ENCODE results near the gene AFAP1.

The AFAP1 gene

GRCh38 chr4:7867701-7868435 is 71.8 kb downstream of the AFAP1 start:
- peak; percentile 54 for DNase-seq (ENCODE audit: low read depth, low spot score)

GRCh38 chr4:7867191-7867590 is 72.5 kb downstream of the AFAP1 start:
- DNase-seq (ENCODE audit: low read depth, low spot score) = no peak

GRCh38 chr4:7865533-7865932 is 74.1 kb downstream of the AFAP1 start:
- no peak for DNase-seq (ENCODE audit: low read depth, low spot score)

- no peak for DNase-seq (ENCODE audit: low read depth, low spot score)
Observed at GRCh38 chr4:7864685-7865084, 75.0 kb downstream of the AFAP1 start.

GRCh38 chr4:7863911-7864681 is 75.6 kb downstream of the AFAP1 start:
- DNase-seq (ENCODE audit: low read depth, low spot score) = peak; percentile 55

- DNase-seq (ENCODE audit: low read depth, low spot score) = no peak
Observed at GRCh38 chr4:7862561-7863192, 77.0 kb downstream of the AFAP1 start.

GRCh38 chr4:7861440-7861881 is 78.2 kb downstream of the AFAP1 start:
- peak; percentile 96 for DNase-seq (ENCODE audit: low read depth, low spot score)

- DNase-seq (ENCODE audit: low read depth, low spot score) = peak; percentile 29
Observed at GRCh38 chr4:7860600-7861163, 79.0 kb downstream of the AFAP1 start.

GRCh38 chr4:7859326-7859725 is 80.3 kb downstream of the AFAP1 start:
- no peak for DNase-seq (ENCODE audit: low read depth, low spot score)

GRCh38 chr4:7858498-7858897 is 81.2 kb downstream of the AFAP1 start:
- no peak for DNase-seq (ENCODE audit: low read depth, low spot score)

GRCh38 chr4:7857993-7858392 is 81.7 kb downstream of the AFAP1 start:
- no peak for DNase-seq (ENCODE audit: low read depth, low spot score)

- DNase-seq (ENCODE audit: low read depth, low spot score) = peak; percentile 71
Observed at GRCh38 chr4:7857238-7857701, 82.4 kb downstream of the AFAP1 start.

- DNase-seq (ENCODE audit: low read depth, low spot score) = no peak
Observed at GRCh38 chr4:7855731-7856130, 83.9 kb downstream of the AFAP1 start.

GRCh38 chr4:7854697-7855370 is 84.8 kb downstream of the AFAP1 start:
- peak; percentile 32 for DNase-seq (ENCODE audit: low read depth, low spot score)

- no peak for DNase-seq (ENCODE audit: low read depth, low spot score)
Observed at GRCh38 chr4:7854216-7854615, 85.4 kb downstream of the AFAP1 start.

GRCh38 chr4:7853271-7853670 is 86.4 kb downstream of the AFAP1 start:
- no peak for DNase-seq (ENCODE audit: low read depth, low spot score)

- peak; percentile 90 for DNase-seq (ENCODE audit: low read depth, low spot score)
Observed at GRCh38 chr4:7852568-7853185, 87.0 kb downstream of the AFAP1 start.

- DNase-seq (ENCODE audit: low read depth, low spot score) = no peak
Observed at GRCh38 chr4:7850489-7850888, 89.2 kb downstream of the AFAP1 start.

GRCh38 chr4:7847206-7847605 is 92.5 kb downstream of the AFAP1 start:
- no peak for DNase-seq (ENCODE audit: low read depth, low spot score)

GRCh38 chr4:7845493-7846128 is 94.0 kb downstream of the AFAP1 start:
- peak; percentile 61 for DNase-seq (ENCODE audit: low read depth, low spot score)

- DNase-seq (ENCODE audit: low read depth, low spot score) = peak; percentile 74
Observed at GRCh38 chr4:7844594-7844991, 95.1 kb downstream of the AFAP1 start.

All from astrocyte of the hippocampus (primary cell).